ENCODE results near the gene LSG1. TPM values are rescaled to one million over a fixed set of nuclear protein-coding genes. Genes with fewer than 3 reads are reported as not detected.

LSG1 gene
- total RNA-seq, 4 donors from 2014 or later, result 42.9 to 120 (median 81.9) TPM

DNA sequence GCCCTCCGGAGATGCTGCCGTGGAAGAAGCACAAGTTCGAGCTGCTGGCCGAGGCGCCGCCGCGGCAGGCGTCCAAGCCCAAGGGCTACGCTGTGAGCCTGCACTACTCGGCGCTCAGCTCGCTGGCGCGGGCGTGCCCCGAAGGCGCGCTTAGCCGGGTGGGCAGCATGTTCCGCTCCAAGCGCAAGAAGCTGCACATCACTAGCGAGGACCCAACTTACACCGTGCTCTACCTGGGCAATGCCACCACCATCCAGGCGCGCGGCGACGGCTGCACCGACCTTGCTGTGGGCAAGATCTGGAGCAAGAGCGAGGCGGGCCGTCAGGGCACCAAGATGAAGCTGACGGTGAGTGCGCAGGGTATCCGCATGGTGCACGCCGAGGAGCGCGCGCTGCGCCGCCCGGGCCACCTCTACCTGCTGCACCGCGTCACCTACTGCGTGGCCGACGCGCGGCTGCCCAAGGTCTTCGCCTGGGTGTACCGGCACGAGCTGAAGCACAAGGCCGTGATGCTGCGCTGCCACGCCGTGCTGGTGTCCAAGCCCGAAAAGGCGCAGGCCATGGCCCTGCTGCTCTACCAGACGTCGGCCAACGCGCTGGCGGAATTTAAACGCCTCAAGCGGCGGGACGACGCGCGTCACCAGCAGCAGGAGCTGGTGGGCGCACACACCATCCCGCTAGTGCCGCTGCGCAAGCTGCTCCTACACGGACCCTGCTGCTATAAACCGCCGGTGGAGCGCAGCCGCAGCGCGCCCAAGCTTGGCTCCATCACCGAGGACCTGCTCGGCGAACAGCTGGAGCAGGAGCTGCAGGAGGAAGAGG is 15.0 kb upstream of the LSG1 start:
- peak overlapping the region; percentile 62 to 86 (median 75) for H3K4me3 ChIP-seq
- H3K36me3 ChIP-seq, result no peaks in the 10 kb centered on the region
- H3K4me1 ChIP-seq, result peaks cover 0 to 45% (median 18%) of the 10 kb centered on the region in 4 donors
- DNase-seq, result peak; percentile 37 to 61 (median 58)
- TF ChIP-seq POLR2A (IDR thresholded peaks at IDR 0.05), result no peak
- TF ChIP-seq, protein P1, sequence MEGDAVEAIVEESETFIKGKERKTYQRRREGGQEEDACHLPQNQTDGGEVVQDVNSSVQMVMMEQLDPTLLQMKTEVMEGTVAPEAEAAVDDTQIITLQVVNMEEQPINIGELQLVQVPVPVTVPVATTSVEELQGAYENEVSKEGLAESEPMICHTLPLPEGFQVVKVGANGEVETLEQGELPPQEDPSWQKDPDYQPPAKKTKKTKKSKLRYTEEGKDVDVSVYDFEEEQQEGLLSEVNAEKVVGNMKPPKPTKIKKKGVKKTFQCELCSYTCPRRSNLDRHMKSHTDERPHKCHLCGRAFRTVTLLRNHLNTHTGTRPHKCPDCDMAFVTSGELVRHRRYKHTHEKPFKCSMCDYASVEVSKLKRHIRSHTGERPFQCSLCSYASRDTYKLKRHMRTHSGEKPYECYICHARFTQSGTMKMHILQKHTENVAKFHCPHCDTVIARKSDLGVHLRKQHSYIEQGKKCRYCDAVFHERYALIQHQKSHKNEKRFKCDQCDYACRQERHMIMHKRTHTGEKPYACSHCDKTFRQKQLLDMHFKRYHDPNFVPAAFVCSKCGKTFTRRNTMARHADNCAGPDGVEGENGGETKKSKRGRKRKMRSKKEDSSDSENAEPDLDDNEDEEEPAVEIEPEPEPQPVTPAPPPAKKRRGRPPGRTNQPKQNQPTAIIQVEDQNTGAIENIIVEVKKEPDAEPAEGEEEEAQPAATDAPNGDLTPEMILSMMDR (IDR thresholded peaks at IDR 0.05), result no peak
- no peaks in the 10 kb centered on the region for H3K9me3 ChIP-seq
- no peaks in the 10 kb centered on the region for H3K27me3 ChIP-seq
- peak overlapping the region; percentile 72 to 97 (median 86) for H3K27ac ChIP-seq

DNA sequence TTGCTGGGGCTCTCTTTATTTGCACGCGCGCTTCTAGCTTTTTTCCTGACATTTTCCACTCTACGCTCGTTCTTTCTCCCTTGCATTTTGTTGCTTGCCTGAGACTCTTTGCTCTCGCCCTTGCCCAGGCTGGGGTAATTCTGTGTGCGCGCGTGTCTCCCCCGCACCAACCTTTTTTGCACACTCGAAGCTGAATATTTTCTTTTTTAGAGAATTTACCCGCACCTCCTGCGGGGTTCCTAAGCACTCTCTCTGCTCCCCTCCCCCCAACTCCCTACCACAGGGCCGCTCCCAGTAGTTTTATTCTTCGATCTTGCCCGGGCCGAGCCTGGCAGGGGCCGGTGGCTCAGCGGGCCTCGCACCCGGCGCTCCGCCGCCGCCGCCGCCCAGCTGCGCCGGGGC is 14.4 kb upstream of the LSG1 start:
- Histone ChIP-seq H3K27me3 (no peaks in the 10 kb centered on the region), H3K36me3 (no peaks in the 10 kb centered on the region), H3K27ac (peak overlapping the region; percentile 72 to 97 (median 78)), H3K4me3 (peak overlapping the region; percentile 62 to 86 (median 75)), H3K9me3 (no peaks in the 10 kb centered on the region), H3K4me1 (peaks cover 0 to 45% (median 18%) of the 10 kb centered on the region in 4 donors)
- TF ChIP-seq, protein P1 (IDR thresholded peaks at IDR 0.05), result no peak
- no peak for TF ChIP-seq POLR2A (IDR thresholded peaks at IDR 0.05)
- peak in 1 of 3 donors; percentile 55 for DNase-seq

GRCh38 chr3:194685718-194686413 is 13.9 kb upstream of the LSG1 start, which contains the start of gene FAM43A:
Gene FAM43A (plus strand): TSS chr3:194685883. CDS start chr3:194686827, 944 bp downstream.
- TF ChIP-seq, protein P1 (IDR thresholded peaks at IDR 0.05), result peak in 3 of 6 experiments; percentile 6 to 17 (median 12)
- TF ChIP-seq POLR2A (IDR thresholded peaks at IDR 0.05), result peak; percentile 95 to 98
- Histone ChIP-seq H3K4me1 (peaks cover 0 to 45% (median 18%) of the 10 kb centered on the region in 4 donors), H3K4me3 (peak within 1 kb of the TSS; percentile 62 to 86 (median 75)), H3K27ac (peak within 1 kb of the TSS; percentile 72 to 97 (median 78)), H3K9me3 (no peaks in the 10 kb centered on the region), H3K27me3 (no peaks in the 10 kb centered on the region), H3K36me3 (no peaks in the 10 kb centered on the region)
- DNase-seq, result peak; percentile 91 to 97 (median 95)

- DNase-seq, result no peak
- Histone ChIP-seq H3K4me1 (peaks cover 0 to 45% (median 15%) of the 10 kb centered on the region in 4 donors), H3K36me3 (no peaks in the 10 kb centered on the region), H3K4me3 (peak overlapping the region; percentile 62 to 86 (median 75)), H3K27me3 (no peaks in the 10 kb centered on the region), H3K9me3 (no peaks in the 10 kb centered on the region), H3K27ac (peak overlapping the region; percentile 72 to 97 (median 78))
- no peak for TF ChIP-seq POLR2A (IDR thresholded peaks at IDR 0.05)
- TF ChIP-seq, protein P1 (IDR thresholded peaks at IDR 0.05), result no peak
Measured at GRCh38 chr3:194685065-194685717, 13.2 kb upstream of the LSG1 start.

- TF ChIP-seq, protein P1 (IDR thresholded peaks at IDR 0.05), result no peak
- no peak for TF ChIP-seq POLR2A (IDR thresholded peaks at IDR 0.05)
- Histone ChIP-seq H3K27me3 (no peaks in the 10 kb centered on the region), H3K4me1 (peaks cover 0 to 39% (median 7%) of the 10 kb centered on the region in 4 donors), H3K36me3 (no peaks in the 10 kb centered on the region), H3K4me3 (no peak overlapping the region), H3K27ac (peak overlapping the region in 2 of 4 donors; percentile 27 to 31), H3K9me3 (no peaks in the 10 kb centered on the region)
- no peak for DNase-seq
Measured at GRCh38 chr3:194683380-194683779, 11.4 kb upstream of the LSG1 start.
